Measurements from ENCODE around the gene PPFIA1. TPM values are rescaled to one million over a fixed set of nuclear protein-coding genes. Genes with fewer than 3 reads are reported as not detected.

The PPFIA1 gene
- total and polyA plus RNA-seq, 11 donors = 15.8 to 53.1 (median 39.1) TPM

DNA sequence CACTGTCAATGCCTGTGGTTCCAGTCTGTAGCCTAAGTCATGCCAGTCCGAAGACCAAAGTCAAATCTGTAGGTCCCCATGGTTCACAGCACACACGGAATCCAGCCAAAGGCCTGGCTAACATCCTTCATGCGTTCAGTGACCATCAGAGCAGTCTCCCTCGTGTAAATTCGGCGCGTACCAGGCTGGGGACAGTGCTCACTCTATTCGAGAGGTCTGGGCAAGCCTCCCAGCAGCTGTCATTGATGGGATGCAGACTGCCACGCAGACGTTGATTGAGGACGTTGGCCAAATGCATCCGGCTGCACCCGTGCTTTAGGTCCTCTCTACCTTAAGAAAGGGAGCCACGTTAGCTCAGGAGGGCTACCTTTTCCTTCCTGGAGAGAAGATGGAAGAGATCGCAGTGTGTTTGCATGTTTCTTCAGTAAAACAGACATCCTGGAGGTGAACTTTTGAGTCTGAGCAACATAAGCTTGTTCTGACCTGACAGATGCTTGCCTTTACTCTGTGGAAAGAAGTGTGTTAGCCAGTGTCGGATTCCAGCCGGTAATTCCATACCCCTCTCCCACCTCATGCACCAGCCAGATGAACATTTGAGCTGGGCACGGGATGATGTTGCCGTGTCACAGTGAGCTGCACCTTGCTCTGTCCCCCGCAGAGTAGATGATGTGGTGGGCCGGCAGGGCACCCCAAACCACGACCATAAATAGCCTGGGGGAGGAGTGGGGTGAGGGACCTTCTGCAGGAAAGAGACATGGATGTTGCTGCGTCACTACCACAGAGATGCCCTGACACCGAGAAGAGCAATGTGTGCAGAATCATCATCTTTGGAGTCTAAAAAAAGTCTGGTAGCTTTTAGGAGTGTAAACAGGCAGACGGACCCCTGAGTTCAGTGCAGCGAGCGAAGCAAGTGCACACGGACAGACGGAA lies 140.1 kb downstream of the PPFIA1 start:
- Histone ChIP-seq H3K36me3 (peaks cover 6 to 100% (median 99%) of the 10 kb centered on the region in 9 donors), H3K27me3 (peaks cover 0 to 52% (median 0%) of the 10 kb centered on the region in 9 donors), H3K4me1 (peaks cover 0 to 55% (median 10%) of the 10 kb centered on the region in 12 donors), H3K27ac (peak overlapping the region in 10 of 12 donors; percentile 25 to 83 (median 52)), H3K4me3 (no peak overlapping the region), H3K9me3 (no peaks in the 10 kb centered on the region)
- 65 to 71% (median 66%) methylated on average over 25 to 29 of the region's 29 CpGs for WGBS, 4 donors
- TF ChIP-seq POLR2A (IDR thresholded peaks at IDR 0.05) = no peak
- TF ChIP-seq, protein P1, sequence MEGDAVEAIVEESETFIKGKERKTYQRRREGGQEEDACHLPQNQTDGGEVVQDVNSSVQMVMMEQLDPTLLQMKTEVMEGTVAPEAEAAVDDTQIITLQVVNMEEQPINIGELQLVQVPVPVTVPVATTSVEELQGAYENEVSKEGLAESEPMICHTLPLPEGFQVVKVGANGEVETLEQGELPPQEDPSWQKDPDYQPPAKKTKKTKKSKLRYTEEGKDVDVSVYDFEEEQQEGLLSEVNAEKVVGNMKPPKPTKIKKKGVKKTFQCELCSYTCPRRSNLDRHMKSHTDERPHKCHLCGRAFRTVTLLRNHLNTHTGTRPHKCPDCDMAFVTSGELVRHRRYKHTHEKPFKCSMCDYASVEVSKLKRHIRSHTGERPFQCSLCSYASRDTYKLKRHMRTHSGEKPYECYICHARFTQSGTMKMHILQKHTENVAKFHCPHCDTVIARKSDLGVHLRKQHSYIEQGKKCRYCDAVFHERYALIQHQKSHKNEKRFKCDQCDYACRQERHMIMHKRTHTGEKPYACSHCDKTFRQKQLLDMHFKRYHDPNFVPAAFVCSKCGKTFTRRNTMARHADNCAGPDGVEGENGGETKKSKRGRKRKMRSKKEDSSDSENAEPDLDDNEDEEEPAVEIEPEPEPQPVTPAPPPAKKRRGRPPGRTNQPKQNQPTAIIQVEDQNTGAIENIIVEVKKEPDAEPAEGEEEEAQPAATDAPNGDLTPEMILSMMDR (IDR thresholded peaks at IDR 0.05) = no peak
- peak; percentile 89 to 94 (median 92) for ATAC-seq
- peak; percentile 81 to 94 (median 87) for DNase-seq
- intact Hi-C loops (cut with DNase I) = loop anchor here in 1 of 10 donors (2.0 kb wide), 1 partner anchor 78 kb away; no protein-coding TSS in a partner anchor

DNA sequence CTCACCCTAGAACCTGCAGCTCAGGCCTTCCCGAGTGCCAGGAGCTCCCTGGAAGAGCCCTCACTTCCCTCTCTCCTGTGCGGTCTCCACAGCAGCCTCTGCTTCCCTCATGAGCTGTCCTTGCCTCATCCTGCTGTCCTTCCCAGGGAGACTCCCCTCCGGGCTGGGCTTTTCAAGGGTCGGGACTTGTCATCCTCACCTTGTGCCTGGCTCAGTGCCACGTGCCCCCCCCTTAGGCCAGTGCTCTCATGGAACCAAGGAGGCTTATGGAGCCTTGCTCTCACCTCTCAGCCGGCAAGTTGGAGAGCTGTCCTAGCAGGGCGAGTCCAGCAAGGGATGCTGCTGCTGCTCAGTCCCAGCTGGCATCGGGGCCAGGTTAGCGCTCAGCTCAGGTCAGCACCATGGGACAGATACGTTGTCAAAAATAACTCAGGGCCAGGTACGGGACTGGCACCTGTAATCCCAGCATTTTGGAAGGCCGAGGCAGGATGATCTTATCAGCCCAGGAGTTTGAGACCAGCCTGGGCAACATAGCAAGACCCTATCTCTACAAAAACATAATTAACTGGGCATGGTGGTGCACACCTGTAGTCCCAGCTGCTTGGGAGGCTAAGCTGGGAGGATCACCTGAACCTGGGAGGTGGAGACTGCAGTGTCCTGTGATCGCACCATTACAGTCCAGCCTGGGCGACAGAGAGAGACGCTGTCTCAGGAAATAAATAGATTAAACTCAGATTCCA lies 141.4 kb downstream of the PPFIA1 start:
- Histone ChIP-seq H3K27ac (no peak overlapping the region), H3K4me3 (no peak overlapping the region), H3K9me3 (no peaks in the 10 kb centered on the region), H3K27me3 (peaks cover 0 to 54% (median 0%) of the 10 kb centered on the region in 9 donors), H3K4me1 (peaks cover 0 to 41% (median 9%) of the 10 kb centered on the region in 12 donors), H3K36me3 (peaks cover 6 to 100% (median 99%) of the 10 kb centered on the region in 9 donors)
- WGBS, 4 donors = 85 to 95% (median 89%) methylated on average over 15 of the region's 15 CpGs
- DNase-seq = no peak
- no peak for ATAC-seq
- intact Hi-C loops (cut with DNase I) = loop anchor here in 1 of 10 donors (2.0 kb wide), 1 partner anchor 79 kb away; no protein-coding TSS in a partner anchor
- TF ChIP-seq POLR2A (IDR thresholded peaks at IDR 0.05) = no peak
- TF ChIP-seq, protein P1 (IDR thresholded peaks at IDR 0.05) = no peak

DNA sequence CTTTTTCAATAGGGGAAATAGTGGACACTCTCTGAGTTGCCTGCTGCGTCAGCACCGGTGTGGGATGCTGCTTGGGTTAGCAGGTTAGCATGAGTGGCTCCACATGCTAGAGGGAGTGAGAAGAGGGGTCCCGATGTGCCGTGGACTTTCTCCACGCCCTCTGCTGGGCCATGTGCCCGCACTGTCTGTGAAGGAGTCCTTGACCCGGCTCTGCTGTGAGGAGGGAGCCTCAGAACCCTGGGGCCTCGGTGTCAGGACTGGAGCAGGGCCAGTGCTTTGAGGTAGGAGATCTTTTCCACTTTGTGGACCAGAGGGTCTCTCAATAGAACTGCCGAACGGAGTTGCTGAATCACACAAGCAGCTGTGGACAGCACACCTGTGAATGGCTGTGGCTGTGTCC lies 142.7 kb downstream of the PPFIA1 start:
- intact Hi-C loops (cut with DNase I) = no loop called here
- DNase-seq (no peak), ATAC-seq (no peak)
- peaks cover 7 to 100% (median 99%) of the 10 kb centered on the region in 9 donors for H3K36me3 ChIP-seq
- WGBS, 4 donors = 90 to 100% (median 92%) methylated on average over 5 to 10 of the region's 10 CpGs
- H3K9me3 ChIP-seq = no peaks in the 10 kb centered on the region
- no peak for TF ChIP-seq POLR2A (IDR thresholded peaks at IDR 0.05)
- TF ChIP-seq, protein P1 (IDR thresholded peaks at IDR 0.05) = no peak
- peaks cover 0 to 56% (median 0%) of the 10 kb centered on the region in 9 donors for H3K27me3 ChIP-seq
- H3K4me3 ChIP-seq = no peak overlapping the region
- H3K4me1 ChIP-seq = peaks cover 0 to 30% (median 6%) of the 10 kb centered on the region in 12 donors
- H3K27ac ChIP-seq = no peak overlapping the region
